Loucy (cell line): ENCODE measurements around the gene UBTF.

Source experiments
- H2AFZ ChIP-seq: fragments of 200-600 bp; sonication (generic); 2 replicates; pipeline ENCODE4 v1.6.0; 2016; ENCODE audit warnings: antibody characterized with exemption, mild to moderate bottlenecking, low read length, moderate library complexity
- H3F3A ChIP-seq: fragments of 200-600 bp; 2 replicates; pipeline ENCODE4 v1.6.0; 2016; ENCODE audit warnings: antibody characterized with exemption, low read depth, mild to moderate bottlenecking
- H3K27me3 ChIP-seq: fragments of 200-600 bp; sonication (generic); 2 replicates; pipeline ENCODE4 v1.6.1; 2014; ENCODE audit warnings: low read length, mild to moderate bottlenecking; ENCODE audit not compliant: insufficient read depth, poor library complexity, severe bottlenecking
- H3K36me3 ChIP-seq: fragments of 200-600 bp; sonication (generic); 2 replicates; pipeline ENCODE4 v1.6.1; 2016; ENCODE audit warnings: low read length; ENCODE audit not compliant: insufficient read depth
- H3K4me1 ChIP-seq: fragments of 200-600 bp; sonication (generic); 2 replicates; pipeline ENCODE4 v1.5.1; 2014; ENCODE audit warnings: low read length, mild to moderate bottlenecking; ENCODE audit not compliant: insufficient read depth, poor library complexity, severe bottlenecking
- H3K4me2 ChIP-seq: fragments of 200-600 bp; sonication (generic); 2 replicates; pipeline ENCODE4 v1.6.0; 2014; ENCODE audit warnings: antibody characterized with exemption, low read length, low read depth, mild to moderate bottlenecking; ENCODE audit not compliant: poor library complexity, severe bottlenecking
- H3K4me3 ChIP-seq: fragments of 200-600 bp; sonication (generic); 2 replicates; pipeline ENCODE4 v1.5.1; 2014; ENCODE audit warnings: low read length, mild to moderate bottlenecking, mixed read lengths; ENCODE audit not compliant: poor library complexity, severe bottlenecking
- H3K79me2 ChIP-seq: fragments of 200-600 bp; sonication (generic); 2 replicates; pipeline ENCODE4 v1.6.1; 2014; ENCODE audit warnings: low read length; ENCODE audit not compliant: insufficient read depth
- H3K9ac ChIP-seq: fragments of 200-600 bp; sonication (generic); 2 replicates; pipeline ENCODE4 v1.6.0; 2014; ENCODE audit warnings: mild to moderate bottlenecking, low read depth, low read length, moderate library complexity; ENCODE audit not compliant: poor library complexity, severe bottlenecking
- H3K9me2 ChIP-seq: fragments of 200-600 bp; sonication (generic); replicated peaks from 2 replicates; pipeline ENCODE4 v1.6.1; 2016; ENCODE audit warnings: low read depth, low read length, mixed read lengths
- H3K9me3 ChIP-seq: fragments of 200-600 bp; sonication (generic); 2 replicates; pipeline ENCODE4 v1.6.1; 2014; ENCODE audit warnings: mild to moderate bottlenecking, antibody characterized with exemption, low read length, low read depth; ENCODE audit not compliant: insufficient read depth
- H4K20me1 ChIP-seq: fragments of 200-600 bp; sonication (generic); 2 replicates; pipeline ENCODE4 v1.6.0; 2014; ENCODE audit warnings: antibody characterized with exemption, low read length, mild to moderate bottlenecking; ENCODE audit not compliant: insufficient read depth, poor library complexity, severe bottlenecking
- CTCF ChIP-seq: fragments of 200-600 bp; sonication (generic); conservative IDR thresholded peaks from 2 replicates; pipeline ENCODE4 v1.5.1; 2014; ENCODE audit warnings: mild to moderate bottlenecking, antibody characterized with exemption, low read length
- EZH2phosphoT487 ChIP-seq: fragments of 200-600 bp; IDR thresholded peaks from 2 replicates; pipeline ENCODE4 v1.6.1; 2018; ENCODE audit warnings: antibody characterized with exemption, mild to moderate bottlenecking, moderate library complexity, borderline replicate concordance

UBTF gene

GRCh38 chr17:44216173-44216572 is 3.3 kb downstream of the UBTF start:
- Histone ChIP-seq H3K4me2 (peak overlapping the region; percentile 92), H3K9me3 (no peaks in the 10 kb centered on the region), H2AFZ (no peak overlapping the region), H3K9ac (peak overlapping the region; percentile 98), H3K4me3 (peak overlapping the region; percentile 100), H3K9me2 (no peaks in the 10 kb centered on the region), H3K27me3 (peaks cover 5% of the 10 kb centered on the region), H3K4me1 (peaks cover 28% of the 10 kb centered on the region), H4K20me1 (peaks cover 41% of the 10 kb centered on the region), H3F3A (no peaks in the 10 kb centered on the region), H3K36me3 (peaks cover 48% of the 10 kb centered on the region; the same call in 1 of the 2 replicates), H3K79me2 (peaks cover 59% of the 10 kb centered on the region)
- TF ChIP-seq CTCF (no peak), EZH2phosphoT487 (no peak)

GRCh38 chr17:44214896-44215295 is 4.6 kb downstream of the UBTF start:
- Histone ChIP-seq H4K20me1 (peaks cover 41% of the 10 kb centered on the region), H3K9me2 (no peaks in the 10 kb centered on the region), H3F3A (no peaks in the 10 kb centered on the region), H2AFZ (no peak overlapping the region), H3K9me3 (no peaks in the 10 kb centered on the region), H3K27me3 (no peaks in the 10 kb centered on the region), H3K9ac (no peak overlapping the region), H3K4me2 (no peak overlapping the region), H3K4me1 (peaks cover 28% of the 10 kb centered on the region), H3K79me2 (peaks cover 49% of the 10 kb centered on the region), H3K4me3 (no peak overlapping the region), H3K36me3 (peaks cover 58% of the 10 kb centered on the region; the same call in 1 of the 2 replicates)
- TF ChIP-seq EZH2phosphoT487 = no peak
- TF ChIP-seq CTCF = no peak

- H4K20me1 ChIP-seq = peaks cover 41% of the 10 kb centered on the region
- no peaks in the 10 kb centered on the region for H3K9me2 ChIP-seq
- TF ChIP-seq EZH2phosphoT487 (no peak), CTCF (no peak)
- H3K27me3 ChIP-seq = no peaks in the 10 kb centered on the region
- H3K9ac ChIP-seq = no peak overlapping the region
- peaks cover 65% of the 10 kb centered on the region; the same call in 1 of the 2 replicates for H3K36me3 ChIP-seq
- no peaks in the 10 kb centered on the region for H3K9me3 ChIP-seq
- peaks cover 28% of the 10 kb centered on the region for H3K4me1 ChIP-seq
- no peak overlapping the region for H3K4me3 ChIP-seq
- H2AFZ ChIP-seq = no peak overlapping the region
- H3F3A ChIP-seq = no peaks in the 10 kb centered on the region
- peaks cover 49% of the 10 kb centered on the region for H3K79me2 ChIP-seq
- no peak overlapping the region for H3K4me2 ChIP-seq
Measured at GRCh38 chr17:44214230-44214494, 5.3 kb downstream of the UBTF start.
